Measurements from ENCODE around the gene EPO. TPM values are rescaled to one million over a fixed set of nuclear protein-coding genes. Genes with fewer than 3 reads are reported as not detected.
A peak's percentile ranks its signal among the peaks of the same experiment; 100 is the strongest.

EPO gene
- total and polyA plus RNA-seq, 2 of the 8 experiments (the other 6 are each of a cell fraction or from before 2014, with no cell fraction given), result 0.42 to 0.95 TPM

DNA sequence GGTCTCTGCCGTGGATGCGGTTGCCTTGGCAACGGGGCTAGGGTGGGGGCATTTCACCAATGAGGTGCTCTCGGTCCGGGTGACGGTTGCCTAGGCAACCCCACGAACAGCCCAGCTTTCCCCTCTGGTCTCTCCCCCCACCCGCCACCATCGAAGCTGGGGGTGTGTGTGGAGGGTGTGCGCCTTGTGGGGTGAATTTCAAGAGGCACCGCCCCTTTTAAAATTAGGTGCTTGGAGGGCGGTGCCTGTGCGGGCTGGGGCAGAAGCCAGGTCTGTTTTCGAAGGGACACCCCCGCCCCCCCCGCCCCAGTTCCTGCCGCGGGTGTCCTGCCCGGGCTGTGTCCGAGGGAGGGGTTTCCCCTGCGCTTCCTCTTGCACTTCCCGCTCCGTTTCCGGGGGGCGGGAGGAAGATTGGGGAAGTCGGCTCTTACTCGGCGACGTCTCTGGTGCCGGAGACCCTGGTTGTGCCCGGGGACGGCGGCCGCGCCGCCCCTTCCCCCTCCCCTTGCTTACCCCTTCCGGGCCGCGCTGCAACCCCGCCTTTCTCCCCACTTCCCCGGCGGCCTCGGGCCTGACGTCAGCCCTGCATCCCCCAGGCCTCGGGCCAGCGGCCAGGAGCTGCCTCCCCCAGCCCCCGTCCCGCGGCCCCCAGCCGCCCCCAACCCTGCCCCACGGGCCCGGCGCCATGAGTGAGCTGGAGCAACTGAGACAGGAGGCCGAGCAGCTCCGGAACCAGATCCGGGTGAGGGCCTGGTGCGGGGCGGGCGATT is 44.5 kb upstream of the EPO start:
- ChIA-PET CTCF (ENCODE audit: partially characterized antibody) (interaction anchor here (0.6 to 12.1 kb wide), 4 partner anchors 10 to 112 kb away, joined by 4 to 134 read pairs (median 6); partner anchors contain the start of gene GIGYF1), POLR2A (ENCODE audit: partially characterized antibody) (interaction anchor here (1.0 to 10.3 kb wide), 7 partner anchors 14 to 92 kb away, joined by 3 to 257 read pairs (median 20); partner anchors contain the start of genes GIGYF1, MOSPD3 and PCOLCE)
- Histone ChIP-seq H2BK12ac (ENCODE audit: low read depth, low read length) (no peak overlapping the region), H3K9ac (replicated peaks in 1 of 4; ENCODE audit: extremely low read depth in 1 of 4, low read depth in 3 of 4, low read length in 3 of 4) (no peak overlapping the region; a peak in 1 of 7 replicates), H3K4ac (replicated peaks; ENCODE audit: insufficient read length, low read depth, low read length) (no peak overlapping the region), H3K9me3 (ENCODE audit: insufficient read depth in 2 of 2, low read depth in 1 of 2, low read length in 1 of 2) (no peaks in the 10 kb centered on the region), H2BK5ac (ENCODE audit: low read depth, low read length) (no peak overlapping the region), H2BK15ac (ENCODE audit: low read length) (no peak overlapping the region), H3K4me2 (ENCODE audit: insufficient read depth in 1 of 2, low read depth in 2 of 2, low read length in 2 of 2) (peak overlapping the region; percentile 58 to 87), H3K4me3 (ENCODE audit: extremely low read depth in 1 of 4, insufficient read depth in 2 of 4, low read depth in 3 of 4, low read length in 4 of 4) (peak overlapping the region; percentile 43 to 99 (median 62)), H3K27ac (ENCODE audit: low read depth, low read length) (no peak overlapping the region), H3K23me2 (ENCODE audit: low read depth, low read length) (peaks cover 11% of the 10 kb centered on the region; the same call in 1 of the 2 replicates), H3K27me3 (replicated peaks in 1 of 4; ENCODE audit: control insufficient read depth in 3 of 4, extremely low read depth in 1 of 4, insufficient read depth in 3 of 4, low read length in 3 of 4) (peaks cover 0 to 8% (median 6%) of the 10 kb centered on the region in 4 experiments; a peak in 4 of 7 replicates), H3K56ac (replicated peaks; ENCODE audit: insufficient read length, low read depth, low read length) (no peak overlapping the region), H4K5ac (ENCODE audit: insufficient read length, low read depth, low read length) (no peak overlapping the region), H4K91ac (replicated peaks; ENCODE audit: insufficient read length, low read length) (no peak overlapping the region), H4K20me1 (replicated peaks in 1 of 2; ENCODE audit: control insufficient read depth in 1 of 2, insufficient read depth in 2 of 2, low read length in 2 of 2) (peaks cover 13 to 22% of the 10 kb centered on the region in 2 experiments), H2AK5ac (ENCODE audit: low read depth, low read length) (no peak overlapping the region), H3K23ac (ENCODE audit: insufficient read length) (no peak overlapping the region), H4K8ac (ENCODE audit: extremely low read depth, insufficient read depth, low read length) (peak overlapping the region; percentile 5; the same call in 1 of the 2 replicates), H3K79me2 (ENCODE audit: control insufficient read depth in 1 of 2, insufficient read depth in 2 of 2, low read length in 2 of 2) (no peaks in the 10 kb centered on the region), H3K4me1 (replicated peaks in 1 of 4; ENCODE audit: control insufficient read depth in 3 of 4, insufficient read depth in 4 of 4, low read length in 3 of 4) (peaks cover 0 to 7% (median 2%) of the 10 kb centered on the region in 4 experiments; a peak in 6 of 7 replicates), H2BK20ac (ENCODE audit: low read length) (no peak overlapping the region), H3K36me3 (ENCODE audit: control insufficient read depth in 2 of 4, insufficient read depth in 4 of 4, low read length in 3 of 4) (peaks cover 0 to 41% (median 15%) of the 10 kb centered on the region in 4 experiments; a peak in 6 of 8 replicates), H2BK120ac (replicated peaks; ENCODE audit: low read depth, low read length) (no peak overlapping the region), H2AFZ (ENCODE audit: low read length) (no peak overlapping the region), H3K14ac (ENCODE audit: insufficient read length) (no peak overlapping the region), H3K79me1 (ENCODE audit: low read depth, low read length) (peaks cover 3% of the 10 kb centered on the region), H3K18ac (ENCODE audit: extremely low read depth, low read length) (no peak overlapping the region)
- FAIRE-seq (no peak), DNase-seq (ENCODE audit: low read depth in 1 of 2, low spot score in 2 of 2) (peak in 1 of 2 experiments; percentile 80)
- WGBS, 2 experiments (ENCODE audit: extremely low coverage in 1 of 2, insufficient coverage in 1 of 2, insufficient read length in 1 of 2, insufficient replicate concordance in 2 of 2, low coverage in 1 of 2, low lambda C conversion rate in 2 of 2, missing lambda C conversion rate in 1 of 2), result 20% methylated on average over 27 of the region's 59 CpGs; no CpG with 5 or more reads in 1 of the 2 experiments
- TF ChIP-seq MAFK (IDR thresholded peaks at IDR 0.05; ENCODE audit: low read depth, low read length), result no peak
- TF ChIP-seq TAF1 (IDR thresholded peaks at IDR 0.05; ENCODE audit: low read depth, low read length), result 0 out of 2 replicates have a peak, but pooled peaks have one; percentile 27
- no peak for TF ChIP-seq KDM4A (IDR thresholded peaks at IDR 0.05; ENCODE audit: low read depth, low read length, severe bottlenecking)
- no peak for TF ChIP-seq ATF3 (IDR thresholded peaks at IDR 0.05; ENCODE audit: insufficient read depth, low read depth, low read length)
- no peak for TF ChIP-seq JUN (IDR thresholded peaks at IDR 0.05; ENCODE audit: low read depth, low read length)
- peak; percentile 71 for TF ChIP-seq CREB1 (IDR thresholded peaks at IDR 0.05)
- TF ChIP-seq RBBP5 (IDR thresholded peaks at IDR 0.05; ENCODE audit: borderline replicate concordance, low read depth, low read length), result no peak
- no peak for TF ChIP-seq PHF8 (conservative IDR thresholded peaks at IDR 0.05; ENCODE audit: low read depth, low read length)
- peak; percentile 70 for TF ChIP-seq EGR1 (IDR thresholded peaks at IDR 0.05; ENCODE audit: borderline replicate concordance, low read depth, low read length)
- 0 out of 2 replicates have a peak, but pooled peaks have one; percentile 18 for TF ChIP-seq GABPA (IDR thresholded peaks at IDR 0.05; ENCODE audit: borderline replicate concordance, insufficient read depth, low read length)

All from H1 (cell line).